GM19372 (cell line): ENCODE data around the gene EGLN3.
"Not testable (repeated sequence)": the region's sequence is repeated elsewhere in the genome, so short reads cannot be mapped to it uniquely, and the experiment has no call there.

Experiments
- ATAC-seq: cut with Tn5 transposase; IDR thresholded peaks from one replicate; pipeline ENCODE4 v1.9.1; 2021; ENCODE audit warnings: mild to moderate bottlenecking, low read depth, moderate library complexity; ENCODE audit not compliant: unreplicated experiment

Gene EGLN3

GRCh38 chr14:33950320-33951182, at the start of gene EGLN3:
TSS of gene EGLN3 (minus strand) at chr14:33951074. CDS start at chr14:33950752, 322 bp downstream.
- peak; percentile 80 for ATAC-seq

GRCh38 chr14:34000396-34000795, 49.5 kb upstream of the EGLN3 start:
- no peak for ATAC-seq

- ATAC-seq = no peak
These were observed 49.0 kb upstream of the EGLN3 start for GRCh38 chr14:33999771-34000291.

- ATAC-seq = no peak
These were observed 46.7 kb upstream of the EGLN3 start for GRCh38 chr14:33997611-33998010.

- no peak for ATAC-seq
These were observed 45.6 kb upstream of the EGLN3 start for GRCh38 chr14:33996462-33996861.

GRCh38 chr14:33993246-33993645, 42.4 kb upstream of the EGLN3 start:
- no peak for ATAC-seq

- no peak for ATAC-seq
These were observed 41.6 kb upstream of the EGLN3 start for GRCh38 chr14:33992274-33993007.

- ATAC-seq = no peak
These were observed 39.9 kb upstream of the EGLN3 start for GRCh38 chr14:33990790-33991189.

GRCh38 chr14:33987565-33988080, 36.7 kb upstream of the EGLN3 start:
- no peak for ATAC-seq

GRCh38 chr14:33986804-33987203, 35.9 kb upstream of the EGLN3 start:
- ATAC-seq = no peak

GRCh38 chr14:33985242-33985641, 34.4 kb upstream of the EGLN3 start:
- ATAC-seq = no peak

- no peak for ATAC-seq
These were observed 28.9 kb upstream of the EGLN3 start for GRCh38 chr14:33979613-33980276.

- no peak for ATAC-seq
These were observed 28.2 kb upstream of the EGLN3 start for GRCh38 chr14:33978892-33979612.

- no peak for ATAC-seq
These were observed 21.8 kb upstream of the EGLN3 start for GRCh38 chr14:33972583-33973081.

- not testable (repeated sequence) for ATAC-seq
These were observed 19.0 kb upstream of the EGLN3 start for GRCh38 chr14:33969846-33970245.

- no peak for ATAC-seq
These were observed 17.8 kb upstream of the EGLN3 start for GRCh38 chr14:33968722-33969121.

GRCh38 chr14:33967138-33967537, 16.3 kb upstream of the EGLN3 start:
- ATAC-seq = no peak

- no peak for ATAC-seq
These were observed 15.4 kb upstream of the EGLN3 start for GRCh38 chr14:33966276-33966675.

GRCh38 chr14:33964599-33965317, 13.9 kb upstream of the EGLN3 start:
- no peak for ATAC-seq
